NCI-H510A treated with DMSO at 0.1 percent for 48 hours (cell line): ENCODE data around the gene PXN.
A peak's percentile ranks its signal among the peaks of the same experiment; 100 is the strongest.
"Not testable (repeated sequence)": the region's sequence is repeated elsewhere in the genome, so short reads cannot be mapped to it uniquely, and the experiment has no call there.

Source experiments
- DNase-seq: peaks from one replicate; lab custom pipeline; 2025; lab: John Stamatoyannopoulos, UW

The PXN gene

DNA sequence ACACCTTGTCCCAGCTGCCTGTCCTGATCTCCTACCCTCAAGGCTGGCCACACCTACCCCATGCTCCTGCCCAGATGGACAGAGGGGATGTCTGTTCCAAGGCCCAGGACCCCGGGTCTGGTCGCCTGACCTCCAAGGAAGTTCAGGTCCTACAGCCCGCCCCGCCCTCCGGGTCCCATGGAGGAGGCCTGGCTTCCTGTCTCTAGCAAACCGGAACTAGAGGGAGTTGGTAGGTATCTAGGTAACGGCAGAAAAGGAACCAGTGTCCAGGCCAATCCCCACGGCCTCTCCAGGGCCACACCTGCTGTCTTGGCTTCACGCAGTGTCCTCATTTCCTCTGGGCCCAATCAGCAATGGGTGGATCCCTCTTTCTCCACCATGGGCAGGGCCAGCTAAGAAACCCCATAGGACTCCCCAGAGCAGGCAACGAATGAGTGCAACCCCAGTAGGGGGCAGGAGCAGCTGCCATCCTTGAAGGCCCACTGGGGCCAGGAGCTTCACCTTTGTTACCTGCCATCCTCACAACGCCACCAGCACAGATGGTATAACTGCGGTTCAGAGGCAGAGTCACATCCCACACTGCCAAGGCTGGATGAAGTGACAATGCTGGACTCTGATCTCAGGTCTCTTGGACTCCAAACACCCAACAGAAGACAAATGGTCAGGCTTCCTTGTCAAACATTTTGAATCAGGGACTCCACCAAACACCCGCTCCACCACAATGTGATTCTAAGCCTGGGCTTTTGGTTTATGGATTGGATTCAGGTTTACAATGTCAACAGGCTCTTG is 39.5 kb downstream of the PXN start:
- DNase-seq: peak; percentile 90

DNA sequence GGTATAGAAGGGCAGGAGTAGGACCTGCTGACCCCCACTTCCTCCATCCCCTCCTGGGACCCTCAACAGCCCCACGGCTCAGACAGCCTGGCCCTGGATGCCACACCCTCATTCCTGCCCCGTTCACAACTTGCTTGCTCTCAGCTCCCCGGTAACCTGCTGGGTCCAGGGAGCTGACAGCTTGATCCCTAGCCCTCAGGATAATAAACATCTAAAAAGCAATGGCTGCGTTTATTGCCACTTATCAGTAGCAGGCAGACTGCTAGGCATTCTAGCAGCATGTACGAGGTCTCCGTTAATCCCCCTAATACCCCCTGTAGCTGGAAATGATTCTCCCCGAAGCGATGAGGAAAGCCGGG is 40.4 kb downstream of the PXN start:
- peak; percentile 18 for DNase-seq

GRCh38 chr12:120224304-120225199 is 41.0 kb downstream of the PXN start:
- DNase-seq: peak; percentile 77

DNA sequence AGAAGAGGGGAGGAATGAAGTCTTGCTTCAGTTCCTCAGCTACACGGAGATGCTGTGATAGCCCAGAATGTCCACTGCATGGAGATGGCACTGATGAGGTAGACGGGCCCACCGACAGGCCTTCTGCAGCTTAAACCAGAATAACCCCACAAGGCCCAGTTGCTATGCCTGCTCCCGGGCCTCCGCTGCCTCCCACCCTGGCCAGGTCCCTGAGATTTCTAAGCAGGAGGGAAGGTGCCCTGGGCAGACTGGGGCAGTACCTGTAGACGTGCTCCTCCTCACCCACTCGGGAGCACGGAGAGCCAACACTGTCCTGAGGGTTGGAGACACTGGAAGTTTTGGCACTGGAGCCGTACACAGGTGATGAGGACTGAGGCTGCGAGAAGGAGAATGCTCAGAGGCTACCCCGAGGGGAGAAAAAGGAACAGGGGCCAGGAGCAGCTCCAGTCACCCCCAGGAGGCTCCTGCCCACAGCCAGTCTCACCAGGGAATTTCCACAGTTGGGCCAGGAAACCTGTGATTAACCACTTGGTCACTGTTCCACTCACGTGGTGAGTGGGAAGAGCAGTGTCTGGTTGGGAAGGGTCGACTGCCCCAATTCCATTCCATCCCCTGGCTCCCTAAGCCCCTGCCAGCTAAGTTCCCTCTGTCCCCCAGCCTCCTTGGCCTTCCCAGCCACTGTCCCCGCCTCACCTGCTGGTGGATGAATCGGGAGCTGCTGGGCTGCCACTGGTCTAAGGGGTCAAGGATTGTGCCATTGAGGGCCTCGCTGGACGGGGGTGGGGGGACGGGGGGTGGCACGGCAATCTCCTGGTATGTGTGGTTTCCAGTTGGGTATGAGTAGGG is 41.8 kb downstream of the PXN start:
- DNase-seq: no peak

DNA sequence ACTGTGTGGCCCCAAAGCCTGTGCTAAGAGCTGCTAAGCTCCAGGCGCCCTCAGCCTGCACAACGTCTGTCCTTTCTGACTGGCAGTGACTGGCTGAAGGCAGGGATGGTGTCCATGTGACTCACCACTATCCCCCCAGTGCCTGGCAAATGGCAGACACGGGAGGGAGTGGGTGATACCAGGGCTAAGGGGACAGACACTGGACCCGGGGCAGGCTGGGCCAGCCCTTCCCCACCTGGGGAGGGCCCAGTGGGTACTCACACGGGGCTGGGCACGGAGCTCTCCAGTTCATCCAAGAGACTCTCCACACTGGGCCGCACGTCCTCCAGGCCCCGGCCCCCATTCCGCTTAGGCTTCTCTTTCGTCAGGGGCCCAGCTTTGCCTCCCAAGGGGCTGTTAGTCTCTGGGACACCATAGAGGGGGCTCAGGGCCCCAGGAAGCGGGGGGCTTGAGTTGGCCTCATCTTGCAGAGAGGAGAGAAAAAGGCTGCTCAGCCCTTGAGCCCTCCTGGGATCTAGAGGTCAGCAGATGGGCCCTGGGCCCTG is 43.2 kb downstream of the PXN start:
- DNase-seq: no peak

- DNase-seq: no peak
These were observed 44.0 kb downstream of the PXN start for GRCh38 chr12:120221576-120221900.

DNA sequence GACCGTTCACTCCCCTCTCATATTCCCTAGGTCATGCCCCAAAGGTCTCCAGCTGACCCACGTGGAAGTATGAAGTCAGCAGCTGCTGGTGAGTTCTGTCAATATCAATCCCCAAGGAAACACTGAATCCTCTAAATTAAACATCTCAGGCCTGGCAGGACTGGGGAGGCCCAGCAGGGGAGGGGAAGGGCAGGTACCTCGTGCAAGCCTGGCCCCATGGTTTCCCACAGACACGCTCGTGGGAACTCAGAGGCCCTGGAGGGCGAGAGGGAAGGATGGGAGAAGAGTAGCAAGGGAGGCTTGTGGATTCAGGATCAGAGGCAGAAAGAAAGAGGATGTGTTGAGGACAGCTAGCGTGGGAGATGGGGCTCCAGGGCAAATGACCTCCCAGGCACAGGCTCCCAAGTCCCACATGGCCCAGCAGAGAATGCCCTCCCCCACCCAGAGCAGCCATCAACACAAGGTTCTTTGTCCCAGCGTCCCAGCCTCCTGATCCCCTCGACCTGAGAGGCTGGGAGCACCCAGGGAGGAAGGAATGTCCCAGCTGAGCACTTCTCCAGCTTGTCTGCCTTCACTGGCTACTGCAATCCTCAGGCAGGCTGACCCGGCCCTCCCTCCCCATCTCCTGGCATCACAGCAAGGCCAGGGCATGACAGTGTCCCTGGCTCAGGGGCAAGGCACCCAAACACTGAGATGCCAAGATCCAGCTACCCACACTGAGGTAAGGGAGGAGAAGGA is 44.5 kb downstream of the PXN start:
- DNase-seq: no peak

DNA sequence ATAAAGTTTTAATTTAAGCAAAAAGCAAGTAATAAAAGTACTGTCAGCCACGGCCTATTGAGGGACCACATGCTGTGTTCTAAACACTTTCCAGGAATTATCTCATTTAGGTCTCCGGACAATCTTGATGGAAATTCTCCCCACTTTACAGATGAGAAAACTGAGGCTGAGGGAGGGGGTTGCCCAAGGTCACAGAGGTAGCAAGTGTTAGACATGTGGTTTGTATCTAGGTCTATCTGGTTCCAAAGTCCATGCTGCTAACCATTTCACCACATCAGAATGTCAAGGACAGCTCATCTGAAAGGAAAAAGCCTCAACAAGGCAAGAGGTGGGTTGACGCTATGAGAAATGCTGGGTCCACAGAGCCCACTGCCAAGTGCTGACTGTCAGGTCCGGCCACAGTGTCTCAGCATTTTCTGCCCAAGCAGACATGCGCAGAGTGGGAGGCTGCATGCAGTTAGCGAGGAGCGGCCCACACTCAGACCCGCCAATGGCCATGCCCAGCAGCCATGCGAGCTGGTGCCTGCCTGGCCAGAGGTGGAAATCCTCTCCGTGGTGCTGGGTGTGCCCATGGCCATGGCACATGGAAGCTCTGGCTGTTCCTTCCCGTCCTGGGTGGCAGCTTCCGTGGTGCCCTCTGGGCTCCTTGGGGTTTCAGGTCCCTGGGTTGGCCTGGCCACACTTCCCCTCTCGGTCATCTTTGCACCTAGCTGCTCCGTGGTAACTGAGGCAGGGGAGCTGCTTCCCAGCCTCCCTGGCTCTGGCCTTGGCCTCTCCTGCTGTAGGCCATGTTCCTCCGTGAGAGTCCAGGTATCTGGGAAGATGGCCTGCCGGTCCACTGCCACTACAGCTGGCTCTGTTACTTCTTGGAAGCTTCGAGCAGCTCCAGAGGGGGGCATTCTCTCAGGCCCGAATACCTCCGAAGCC is 46.6 kb downstream of the PXN start:
- no peak for DNase-seq

- DNase-seq: no peak
These were observed 48.6 kb downstream of the PXN start for GRCh38 chr12:120216742-120217605.

DNA sequence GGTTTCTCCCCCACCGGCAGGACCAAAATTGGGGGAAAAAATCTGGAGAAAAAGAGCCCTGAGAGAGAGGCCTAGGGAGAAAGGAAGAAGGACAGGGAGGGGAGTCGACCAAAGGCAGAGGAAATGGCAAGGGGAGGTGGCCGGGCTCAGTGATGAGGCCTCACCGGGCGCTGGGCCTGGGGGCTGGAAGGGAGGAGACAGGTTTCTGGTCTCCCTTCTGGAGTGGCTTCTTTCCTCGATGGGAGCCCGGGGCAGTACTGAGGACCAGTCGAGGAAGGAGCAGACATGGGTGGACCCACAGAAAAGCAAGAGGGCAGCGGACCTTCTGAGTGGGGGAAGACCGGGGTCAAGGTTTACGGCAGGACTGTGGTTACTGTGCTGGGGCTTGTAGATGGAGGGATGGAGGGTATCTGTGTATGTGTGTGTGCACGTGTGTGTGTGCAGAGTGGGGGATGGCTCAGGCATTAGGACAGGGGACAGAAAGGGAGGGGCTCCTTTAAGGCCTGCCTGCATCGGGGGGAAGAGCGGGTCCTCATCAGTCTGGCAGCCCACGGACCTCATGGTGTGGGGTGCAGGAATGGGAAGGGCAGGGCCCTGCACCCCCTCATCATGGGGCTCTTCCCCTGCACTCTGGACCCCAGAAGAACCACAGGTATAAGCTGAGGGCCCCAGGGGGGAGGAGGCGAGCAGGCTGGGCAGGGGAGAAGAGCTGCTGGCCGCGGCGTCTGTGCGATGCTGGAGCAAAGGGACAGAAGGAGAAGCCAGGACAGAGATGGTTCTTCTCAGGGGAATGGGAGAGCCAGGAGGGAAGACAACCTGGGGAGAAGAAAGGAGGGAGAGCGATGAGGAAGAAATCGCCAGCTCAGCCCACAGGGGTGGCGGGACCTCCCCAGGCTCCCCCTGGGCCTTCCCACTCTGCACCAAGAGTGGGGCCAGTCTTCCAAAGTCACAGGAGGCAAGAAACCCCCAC is 49.5 kb downstream of the PXN start:
- no peak for DNase-seq

DNA sequence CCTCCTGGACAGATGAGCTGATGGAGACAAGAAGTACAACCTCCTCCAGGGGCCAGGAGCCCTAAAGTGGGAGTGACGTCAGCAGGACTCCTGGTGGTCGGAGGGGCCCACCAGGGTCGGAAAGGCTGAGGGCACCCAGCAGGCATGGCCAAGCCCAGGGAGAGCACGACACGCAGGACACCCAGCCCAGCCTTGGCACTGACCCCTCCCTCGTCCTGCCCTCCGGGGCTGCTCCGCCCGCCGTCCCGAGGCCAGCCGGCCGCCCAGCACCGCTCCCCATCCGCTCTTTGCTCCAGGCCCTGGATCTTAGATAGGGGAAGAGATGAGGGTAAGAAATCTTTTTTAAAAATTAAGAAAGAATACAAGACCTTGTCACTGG is 50.2 kb downstream of the PXN start:
- DNase-seq: no peak

- DNase-seq: no peak
These were observed 50.7 kb downstream of the PXN start for GRCh38 chr12:120214626-120215356.

GRCh38 chr12:120213758-120214157 is 51.8 kb downstream of the PXN start:
- DNase-seq: no peak

DNA sequence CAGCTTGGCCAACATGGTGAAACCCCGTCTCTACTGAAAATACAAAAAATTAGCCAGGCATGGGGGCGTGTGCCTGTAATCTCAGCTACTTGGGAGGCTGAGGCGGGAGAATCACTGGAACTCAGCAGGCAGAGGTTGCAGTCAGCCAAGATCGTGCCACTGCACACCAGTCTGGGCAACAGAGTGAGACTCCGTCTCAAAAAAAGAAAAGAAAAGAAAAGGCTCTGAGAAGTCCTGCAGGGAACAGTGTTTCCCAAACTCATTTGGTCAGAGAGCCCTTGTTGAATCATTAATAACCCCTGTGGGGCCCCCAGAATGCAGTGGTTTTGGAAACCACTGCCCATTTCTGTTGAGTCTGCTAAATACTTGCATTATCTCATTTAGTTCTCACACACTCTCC is 52.3 kb downstream of the PXN start:
- DNase-seq: not testable (repeated sequence)

GRCh38 chr12:120212301-120212700 is 53.2 kb downstream of the PXN start:
- DNase-seq: no peak

DNA sequence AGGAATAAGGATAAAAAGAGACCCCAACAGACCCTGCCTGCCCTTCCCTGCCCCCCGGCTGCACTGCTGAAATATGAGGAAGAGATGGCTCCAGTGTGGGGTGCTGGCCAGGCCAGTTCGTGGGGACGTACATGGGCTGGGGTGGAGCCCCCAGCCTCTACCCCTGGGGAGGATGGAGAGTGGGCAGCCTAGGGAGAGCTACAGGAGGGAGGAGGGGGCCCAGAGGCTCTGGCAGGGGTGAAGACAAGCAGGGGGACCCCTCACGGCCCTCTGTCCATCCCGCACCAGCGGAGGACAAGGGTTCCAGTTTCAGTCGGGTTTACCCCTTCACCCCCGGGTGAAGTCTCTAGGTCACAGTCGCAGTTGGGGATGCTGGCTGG is 53.6 kb downstream of the PXN start:
- DNase-seq: no peak

DNA sequence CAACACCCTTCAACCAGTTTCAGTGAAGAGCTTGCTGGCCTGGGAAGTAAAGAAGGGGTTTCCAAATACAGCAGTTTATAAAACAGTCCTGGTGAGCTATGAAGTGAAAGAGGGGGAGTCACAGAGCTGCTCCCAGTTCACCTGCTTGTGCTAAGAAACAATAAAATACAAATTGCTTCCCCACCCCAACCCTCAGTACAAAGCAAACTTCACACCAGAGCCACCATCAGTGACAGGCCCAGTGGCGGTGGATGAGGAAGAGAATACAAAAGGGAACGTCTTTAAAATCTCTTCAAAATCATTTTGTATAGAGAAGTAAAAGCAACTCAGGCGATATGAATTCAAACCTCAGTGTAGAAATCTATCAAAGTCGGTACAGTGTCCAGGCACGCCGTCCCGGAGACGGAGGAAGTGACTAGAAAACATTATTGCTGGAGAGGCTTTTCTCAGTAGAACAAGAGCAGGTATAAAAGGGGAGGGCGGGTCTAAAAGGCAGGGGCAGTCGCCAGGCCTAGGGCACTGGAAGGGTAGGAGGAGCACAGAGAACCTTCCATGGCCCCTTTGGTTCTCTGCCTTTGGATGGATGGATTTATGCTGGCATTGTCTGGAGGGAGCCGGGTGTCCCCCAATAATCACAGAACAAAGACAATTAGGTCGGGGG is 54.2 kb downstream of the PXN start:
- no peak for DNase-seq
